ENCODE results near the gene EPS8. TPM values are rescaled to one million over a fixed set of nuclear protein-coding genes. Genes with fewer than 3 reads are reported as not detected.

Gene EPS8
- total RNA-seq, 1 experiment from 2014 or later: 85.3 TPM

DNA sequence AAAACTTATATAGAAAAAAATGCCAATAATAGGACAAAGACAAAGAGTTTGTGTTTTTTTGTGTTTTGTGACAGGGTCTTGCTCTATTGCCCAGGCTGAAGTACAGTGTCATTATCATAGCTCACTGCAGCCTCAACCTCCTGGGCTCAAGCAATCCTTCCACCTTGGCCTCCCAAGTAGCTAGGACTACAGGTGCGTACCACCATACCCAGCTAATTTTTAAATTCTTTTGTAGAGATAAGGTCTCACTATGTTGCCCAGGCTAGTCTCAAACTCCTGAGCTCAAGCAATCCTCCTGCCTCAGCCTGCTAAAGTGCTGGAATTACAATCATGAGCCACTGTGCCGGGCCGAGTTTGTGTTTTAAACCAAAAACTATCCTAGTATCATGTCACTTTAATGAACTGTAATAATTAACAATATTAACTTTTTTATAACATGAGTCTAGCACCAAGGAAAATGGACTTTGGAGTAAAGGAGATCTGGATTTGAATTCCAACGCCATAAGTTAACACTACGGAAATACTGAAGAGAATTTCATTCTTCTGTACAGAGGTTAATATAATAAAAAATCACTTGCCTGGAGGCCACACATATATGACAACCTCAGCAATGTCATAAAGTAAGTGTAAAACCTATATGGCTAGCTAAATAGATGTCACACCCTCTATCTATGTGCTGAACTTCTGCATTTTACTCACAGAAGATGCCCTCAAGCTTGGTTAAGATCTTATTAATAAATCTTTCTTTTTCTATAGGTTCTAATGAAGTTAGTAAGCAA is 53.2 kb downstream of the EPS8 start:
- Mint-ChIP-seq H3K4me1 (ENCODE audit: insufficient read depth, unreplicated experiment) (peaks cover 20% of the 10 kb centered on the region), H3K4me3 (ENCODE audit: unreplicated experiment) (no peak overlapping the region), H3K9me3 (ENCODE audit: unreplicated experiment) (no peaks in the 10 kb centered on the region), H3K27me3 (ENCODE audit: insufficient read depth, unreplicated experiment) (no peaks in the 10 kb centered on the region), H3K27ac (ENCODE audit: low read depth, unreplicated experiment) (no peak overlapping the region), H3K36me3 (ENCODE audit: insufficient read depth, unreplicated experiment) (peaks cover 6% of the 10 kb centered on the region)
- ChIA-PET POLR2A (interaction anchor here (1.0 to 1.2 kb wide), 2 partner anchors 18 to 25 kb away, joined by 3 to 5 read pairs; no protein-coding TSS in a partner anchor), CTCF (interaction anchor here (1.4 kb wide), 1 partner anchor 146 kb away, joined by 3 read pairs; no protein-coding TSS in a partner anchor)
- intact Hi-C loops (cut with micrococcal nuclease): no loop called here
- BruUV-seq (replicated peaks): no TSS peak
- TF ChIP-seq, protein P1, sequence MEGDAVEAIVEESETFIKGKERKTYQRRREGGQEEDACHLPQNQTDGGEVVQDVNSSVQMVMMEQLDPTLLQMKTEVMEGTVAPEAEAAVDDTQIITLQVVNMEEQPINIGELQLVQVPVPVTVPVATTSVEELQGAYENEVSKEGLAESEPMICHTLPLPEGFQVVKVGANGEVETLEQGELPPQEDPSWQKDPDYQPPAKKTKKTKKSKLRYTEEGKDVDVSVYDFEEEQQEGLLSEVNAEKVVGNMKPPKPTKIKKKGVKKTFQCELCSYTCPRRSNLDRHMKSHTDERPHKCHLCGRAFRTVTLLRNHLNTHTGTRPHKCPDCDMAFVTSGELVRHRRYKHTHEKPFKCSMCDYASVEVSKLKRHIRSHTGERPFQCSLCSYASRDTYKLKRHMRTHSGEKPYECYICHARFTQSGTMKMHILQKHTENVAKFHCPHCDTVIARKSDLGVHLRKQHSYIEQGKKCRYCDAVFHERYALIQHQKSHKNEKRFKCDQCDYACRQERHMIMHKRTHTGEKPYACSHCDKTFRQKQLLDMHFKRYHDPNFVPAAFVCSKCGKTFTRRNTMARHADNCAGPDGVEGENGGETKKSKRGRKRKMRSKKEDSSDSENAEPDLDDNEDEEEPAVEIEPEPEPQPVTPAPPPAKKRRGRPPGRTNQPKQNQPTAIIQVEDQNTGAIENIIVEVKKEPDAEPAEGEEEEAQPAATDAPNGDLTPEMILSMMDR (IDR thresholded peaks at IDR 0.05; ENCODE audit: unreplicated experiment): no peak
- DNase-seq (ENCODE audit: unreplicated experiment): no peak

DNA sequence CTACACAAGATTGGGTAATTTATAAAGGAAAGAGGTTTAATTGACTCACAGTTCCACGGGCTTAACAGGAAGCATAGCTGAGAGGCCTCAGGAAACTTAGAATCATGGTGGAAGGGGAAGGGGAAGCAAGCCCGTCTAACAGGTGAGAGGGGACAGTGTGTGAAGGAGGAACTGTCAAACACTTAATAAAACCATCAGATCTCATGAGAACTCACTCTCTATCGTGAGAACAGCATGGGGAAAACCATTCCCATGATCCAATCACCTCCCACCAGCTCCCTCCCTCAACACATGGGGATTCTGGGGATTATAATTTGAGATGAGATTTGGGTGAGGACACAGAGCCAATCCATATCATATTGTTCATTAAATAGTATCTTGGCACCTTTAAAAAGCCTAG is 56.1 kb downstream of the EPS8 start:
- Mint-ChIP-seq H3K4me3 (ENCODE audit: unreplicated experiment) (no peak overlapping the region), H3K36me3 (ENCODE audit: insufficient read depth, unreplicated experiment) (peaks cover 6% of the 10 kb centered on the region), H3K27me3 (ENCODE audit: insufficient read depth, unreplicated experiment) (no peaks in the 10 kb centered on the region), H3K4me1 (ENCODE audit: insufficient read depth, unreplicated experiment) (peaks cover 14% of the 10 kb centered on the region), H3K27ac (ENCODE audit: low read depth, unreplicated experiment) (peak overlapping the region; percentile 76), H3K9me3 (ENCODE audit: unreplicated experiment) (peaks cover 8% of the 10 kb centered on the region)
- TF ChIP-seq, protein P1 (IDR thresholded peaks at IDR 0.05; ENCODE audit: unreplicated experiment): no peak
- DNase-seq (ENCODE audit: unreplicated experiment): no peak
- no TSS peak for BruUV-seq (replicated peaks)
- ChIA-PET CTCF (no interaction called here), POLR2A (interaction anchor here (1.0 to 1.4 kb wide), 4 partner anchors 8 to 118 kb away, joined by 3 to 4 read pairs (median 3); no protein-coding TSS in a partner anchor)
- intact Hi-C loops (cut with micrococcal nuclease): no loop called here

DNA sequence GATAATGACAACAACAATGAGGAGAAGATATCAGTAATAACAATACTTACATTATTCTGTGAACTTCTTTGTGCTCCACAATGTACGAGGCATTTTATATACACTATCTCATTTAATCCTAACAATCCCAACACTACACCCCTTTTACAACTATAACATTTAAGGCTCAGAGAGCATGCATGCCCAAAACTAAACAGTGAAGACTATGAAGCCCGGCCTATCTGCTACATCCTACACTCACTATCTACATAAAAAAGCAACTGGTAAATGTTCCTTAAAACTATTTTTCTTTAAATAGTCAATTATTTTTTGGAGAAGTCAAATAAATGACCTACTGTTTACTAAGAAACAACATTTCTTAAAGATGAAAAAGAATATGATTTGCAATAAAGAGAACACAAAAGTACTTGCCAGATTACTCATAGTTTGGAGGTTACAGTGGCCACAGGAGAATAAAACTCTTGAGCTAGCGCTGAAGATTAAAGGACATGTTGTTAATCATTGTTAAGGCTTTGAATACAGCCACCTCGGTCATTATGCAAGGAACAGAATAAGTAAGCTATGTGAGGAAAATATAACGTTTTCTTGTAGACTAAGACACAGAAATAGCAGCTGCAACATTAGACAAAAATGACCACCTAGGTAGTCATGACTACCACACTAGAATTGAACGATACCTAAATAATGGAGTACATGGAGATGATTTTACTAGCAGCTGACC is 56.7 kb downstream of the EPS8 start:
- peaks cover 6% of the 10 kb centered on the region for H3K36me3 Mint-ChIP-seq (ENCODE audit: insufficient read depth, unreplicated experiment)
- no TSS peak for BruUV-seq (replicated peaks)
- no peak for DNase-seq (ENCODE audit: unreplicated experiment)
- H3K9me3 Mint-ChIP-seq (ENCODE audit: unreplicated experiment): peaks cover 8% of the 10 kb centered on the region
- peaks cover 14% of the 10 kb centered on the region for H3K4me1 Mint-ChIP-seq (ENCODE audit: insufficient read depth, unreplicated experiment)
- no peaks in the 10 kb centered on the region for H3K27me3 Mint-ChIP-seq (ENCODE audit: insufficient read depth, unreplicated experiment)
- intact Hi-C loops (cut with micrococcal nuclease): no loop called here
- ChIA-PET POLR2A (interaction anchor here (1.0 to 1.2 kb wide), 2 partner anchors 9 to 54 kb away, joined by 3 read pairs; no protein-coding TSS in a partner anchor), CTCF (interaction anchor here (1.1 kb wide), 1 partner anchor 41 kb away, joined by 3 read pairs; no protein-coding TSS in a partner anchor)
- no peak overlapping the region for H3K4me3 Mint-ChIP-seq (ENCODE audit: unreplicated experiment)
- TF ChIP-seq, protein P1 (IDR thresholded peaks at IDR 0.05; ENCODE audit: unreplicated experiment): no peak
- peak overlapping the region; percentile 76 for H3K27ac Mint-ChIP-seq (ENCODE audit: low read depth, unreplicated experiment)

DNA sequence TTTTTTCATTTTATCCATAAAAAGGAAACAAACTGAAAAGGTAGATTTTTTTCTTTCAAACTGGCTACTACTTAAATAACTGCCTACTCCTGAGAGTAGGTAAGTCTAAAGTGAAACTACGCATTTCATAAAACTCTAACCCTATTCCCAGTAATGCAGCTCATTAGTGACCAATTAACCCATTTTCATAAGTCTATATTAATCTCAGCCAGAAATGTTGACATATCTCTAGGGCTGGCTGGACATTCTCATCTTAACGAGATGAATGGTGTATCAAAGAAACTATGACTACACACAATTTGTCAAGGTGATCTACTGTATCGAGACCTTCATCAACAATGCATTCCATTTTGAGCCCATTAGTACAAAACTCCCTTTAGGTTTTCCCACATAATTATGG is 57.2 kb downstream of the EPS8 start:
- intact Hi-C loops (cut with micrococcal nuclease): no loop called here
- Mint-ChIP-seq H3K9me3 (ENCODE audit: unreplicated experiment) (peaks cover 8% of the 10 kb centered on the region), H3K27ac (ENCODE audit: low read depth, unreplicated experiment) (no peak overlapping the region), H3K4me3 (ENCODE audit: unreplicated experiment) (no peak overlapping the region), H3K27me3 (ENCODE audit: insufficient read depth, unreplicated experiment) (no peaks in the 10 kb centered on the region), H3K4me1 (ENCODE audit: insufficient read depth, unreplicated experiment) (peaks cover 14% of the 10 kb centered on the region), H3K36me3 (ENCODE audit: insufficient read depth, unreplicated experiment) (peaks cover 6% of the 10 kb centered on the region)
- CTCF ChIA-PET: interaction anchor here (1.1 kb wide), 1 partner anchor 41 kb away, joined by 3 read pairs; no protein-coding TSS in a partner anchor
- no peak for DNase-seq (ENCODE audit: unreplicated experiment)
- no TSS peak for BruUV-seq (replicated peaks)
- TF ChIP-seq, protein P1 (IDR thresholded peaks at IDR 0.05; ENCODE audit: unreplicated experiment): no peak
- POLR2A ChIA-PET: interaction anchor here (0.6 to 1.1 kb wide), 2 partner anchors 16 to 455 kb away, joined by 3 read pairs; no protein-coding TSS in a partner anchor

Data from MCF 10A (cell line).